ENCODE measurements around the gene CCDC178. TPM values are rescaled to one million over a fixed set of nuclear protein-coding genes. Genes with fewer than 3 reads are reported as not detected.

The CCDC178 gene
- total RNA-seq, 1 experiment from 2014 or later, result not detected

DNA sequence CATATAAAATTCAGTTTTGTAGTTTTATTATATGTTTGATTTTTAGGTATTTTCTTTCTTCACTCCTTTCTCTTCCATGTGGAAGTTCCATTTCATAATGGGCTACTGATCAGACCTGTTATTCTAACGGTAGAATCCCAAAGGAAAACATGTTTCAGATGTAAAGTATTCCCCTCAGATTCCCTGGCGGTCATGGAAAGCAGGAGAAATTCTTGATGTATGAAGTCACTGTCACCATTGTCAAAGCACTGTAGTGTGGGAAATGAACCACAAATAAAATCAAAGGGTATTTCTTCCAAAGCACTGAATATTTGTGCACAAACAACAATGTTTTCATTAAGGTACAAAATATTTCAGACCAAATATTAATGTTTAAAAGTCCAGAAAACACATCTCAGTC lies 430.4 kb downstream of the CCDC178 start:
- intact Hi-C loops (cut with micrococcal nuclease), result no loop called here
- H2AFZ ChIP-seq (ENCODE audit: low read depth, low read length, poor library complexity, severe bottlenecking), result no peak overlapping the region
- H3K9ac ChIP-seq (ENCODE audit: low read length), result no peak overlapping the region
- no peaks in the 10 kb centered on the region for H3K27me3 ChIP-seq (ENCODE audit: insufficient read depth, low read length)
- H3K9me2 ChIP-seq (ENCODE audit: insufficient read depth), result no peaks in the 10 kb centered on the region
- BruUV-seq (replicated peaks), result no TSS peak
- ChIA-PET CTCF (no interaction called here), POLR2A (no interaction called here), RAD21 (ENCODE audit: low non-redundant PET in 1 of 2, low total read pairs in 2 of 2, uncharacterized antibody in 2 of 2, unreplicated experiment in 2 of 2) (no interaction called here)
- H3K4me3 ChIP-seq (replicated peaks in 1 of 2; ENCODE audit: low read depth in 1 of 2, low read length in 2 of 2), result no peak overlapping the region
- TF ChIP-seq FOSL1 (IDR thresholded peaks at IDR 0.05; ENCODE audit: low read depth) (no peak), ZNF274 (IDR thresholded peaks at IDR 0.05; ENCODE audit: low read depth, low read length) (no peak), SIN3A (IDR thresholded peaks at IDR 0.05; ENCODE audit: low read depth) (no peak), SP1 (IDR thresholded peaks at IDR 0.05; ENCODE audit: low read depth) (no peak)
- TF ChIP-seq, protein P1, sequence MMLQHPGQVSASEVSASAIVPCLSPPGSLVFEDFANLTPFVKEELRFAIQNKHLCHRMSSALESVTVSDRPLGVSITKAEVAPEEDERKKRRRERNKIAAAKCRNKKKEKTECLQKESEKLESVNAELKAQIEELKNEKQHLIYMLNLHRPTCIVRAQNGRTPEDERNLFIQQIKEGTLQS (IDR thresholded peaks at IDR 0.05), result no peak
- H3K4me1 ChIP-seq (ENCODE audit: control insufficient read depth in 1 of 2, insufficient read depth in 2 of 2, low read length in 2 of 2), result no peaks in the 10 kb centered on the region
- ATAC-seq (no peak), DNase-seq (ENCODE audit: low read depth, low spot score) (no peak)
- no peaks in the 10 kb centered on the region for H3K36me3 ChIP-seq (ENCODE audit: control insufficient read depth in 1 of 2, insufficient read depth in 2 of 2, low read length in 2 of 2)
- H3K79me2 ChIP-seq (ENCODE audit: insufficient read depth, low read length), result no peaks in the 10 kb centered on the region
- H3K4me2 ChIP-seq (ENCODE audit: low read length), result no peak overlapping the region
- H3K27ac ChIP-seq (ENCODE audit: low read depth, low read length), result no peak overlapping the region
- no peaks in the 10 kb centered on the region for H4K20me1 ChIP-seq (ENCODE audit: insufficient read depth)
- peaks cover 0 to 9% of the 10 kb centered on the region in 2 experiments; a peak in 1 of 4 replicates for H3K9me3 ChIP-seq (ENCODE audit: control insufficient read depth in 1 of 2, insufficient read depth in 1 of 2, low read depth in 1 of 2, low read length in 2 of 2)

DNA sequence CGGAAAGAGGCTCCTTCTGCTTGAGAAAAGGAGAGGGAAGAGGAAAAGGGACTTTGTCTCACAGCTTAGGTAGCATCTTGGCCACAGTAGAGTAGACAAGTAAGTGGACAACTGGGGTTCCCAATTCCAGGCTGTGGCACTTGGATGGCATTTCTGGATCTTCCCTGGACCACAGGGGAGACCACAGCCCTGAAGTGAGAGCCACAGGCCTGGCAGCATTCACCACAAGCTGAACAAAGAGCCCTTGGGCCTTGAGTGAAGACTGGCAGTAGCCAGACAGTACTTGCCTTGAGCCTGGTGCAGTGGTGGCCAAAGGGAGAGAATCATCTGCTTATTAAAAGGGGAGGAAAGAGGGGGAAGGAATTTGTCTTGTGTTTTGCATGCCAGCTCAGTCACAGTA lies 441.6 kb downstream of the CCDC178 start:
- Histone ChIP-seq H3K4me2 (ENCODE audit: low read length) (no peak overlapping the region), H3K36me3 (ENCODE audit: control insufficient read depth in 1 of 2, insufficient read depth in 2 of 2, low read length in 2 of 2) (no peaks in the 10 kb centered on the region), H3K9ac (ENCODE audit: low read length) (no peak overlapping the region), H3K79me2 (ENCODE audit: insufficient read depth, low read length) (no peaks in the 10 kb centered on the region), H3K9me2 (ENCODE audit: insufficient read depth) (no peaks in the 10 kb centered on the region), H3K27me3 (ENCODE audit: insufficient read depth, low read length) (no peaks in the 10 kb centered on the region), H3K9me3 (ENCODE audit: control insufficient read depth in 1 of 2, insufficient read depth in 1 of 2, low read depth in 1 of 2, low read length in 2 of 2) (peaks cover 0 to 8% of the 10 kb centered on the region in 2 experiments; a peak in 1 of 4 replicates), H4K20me1 (ENCODE audit: insufficient read depth) (no peaks in the 10 kb centered on the region), H3K4me1 (ENCODE audit: control insufficient read depth in 1 of 2, insufficient read depth in 2 of 2, low read length in 2 of 2) (no peaks in the 10 kb centered on the region), H2AFZ (ENCODE audit: low read depth, low read length, poor library complexity, severe bottlenecking) (no peak overlapping the region), H3K4me3 (replicated peaks in 1 of 2; ENCODE audit: low read depth in 1 of 2, low read length in 2 of 2) (no peak overlapping the region), H3K27ac (ENCODE audit: low read depth, low read length) (no peak overlapping the region)
- intact Hi-C loops (cut with micrococcal nuclease), result no loop called here
- DNase-seq (ENCODE audit: low read depth, low spot score) (no peak), ATAC-seq (no peak)
- no TSS peak for BruUV-seq (replicated peaks)
- ChIA-PET RAD21 (ENCODE audit: low non-redundant PET in 1 of 2, low total read pairs in 2 of 2, uncharacterized antibody in 2 of 2, unreplicated experiment in 2 of 2) (no interaction called here), CTCF (no interaction called here), POLR2A (no interaction called here)
- TF ChIP-seq EZH2phosphoT487 (IDR thresholded peaks at IDR 0.05; ENCODE audit: borderline replicate concordance) (no peak), CBX3 (IDR thresholded peaks at IDR 0.05; ENCODE audit: low read depth) (no peak), SP1 (IDR thresholded peaks at IDR 0.05; ENCODE audit: low read depth) (no peak), MAX (IDR thresholded peaks at IDR 0.05) (no peak), ZFX (IDR thresholded peaks at IDR 0.05) (no peak)
- TF ChIP-seq, protein P2, sequence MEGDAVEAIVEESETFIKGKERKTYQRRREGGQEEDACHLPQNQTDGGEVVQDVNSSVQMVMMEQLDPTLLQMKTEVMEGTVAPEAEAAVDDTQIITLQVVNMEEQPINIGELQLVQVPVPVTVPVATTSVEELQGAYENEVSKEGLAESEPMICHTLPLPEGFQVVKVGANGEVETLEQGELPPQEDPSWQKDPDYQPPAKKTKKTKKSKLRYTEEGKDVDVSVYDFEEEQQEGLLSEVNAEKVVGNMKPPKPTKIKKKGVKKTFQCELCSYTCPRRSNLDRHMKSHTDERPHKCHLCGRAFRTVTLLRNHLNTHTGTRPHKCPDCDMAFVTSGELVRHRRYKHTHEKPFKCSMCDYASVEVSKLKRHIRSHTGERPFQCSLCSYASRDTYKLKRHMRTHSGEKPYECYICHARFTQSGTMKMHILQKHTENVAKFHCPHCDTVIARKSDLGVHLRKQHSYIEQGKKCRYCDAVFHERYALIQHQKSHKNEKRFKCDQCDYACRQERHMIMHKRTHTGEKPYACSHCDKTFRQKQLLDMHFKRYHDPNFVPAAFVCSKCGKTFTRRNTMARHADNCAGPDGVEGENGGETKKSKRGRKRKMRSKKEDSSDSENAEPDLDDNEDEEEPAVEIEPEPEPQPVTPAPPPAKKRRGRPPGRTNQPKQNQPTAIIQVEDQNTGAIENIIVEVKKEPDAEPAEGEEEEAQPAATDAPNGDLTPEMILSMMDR (IDR thresholded peaks at IDR 0.05 in 2 of 3, conservative IDR thresholded peaks at IDR 0.05 in 1 of 3; ENCODE audit: borderline replicate concordance in 1 of 3, insufficient read depth in 1 of 3, low read depth in 2 of 3, low read length in 2 of 3), result no peak
- TF ChIP-seq, protein P3, sequence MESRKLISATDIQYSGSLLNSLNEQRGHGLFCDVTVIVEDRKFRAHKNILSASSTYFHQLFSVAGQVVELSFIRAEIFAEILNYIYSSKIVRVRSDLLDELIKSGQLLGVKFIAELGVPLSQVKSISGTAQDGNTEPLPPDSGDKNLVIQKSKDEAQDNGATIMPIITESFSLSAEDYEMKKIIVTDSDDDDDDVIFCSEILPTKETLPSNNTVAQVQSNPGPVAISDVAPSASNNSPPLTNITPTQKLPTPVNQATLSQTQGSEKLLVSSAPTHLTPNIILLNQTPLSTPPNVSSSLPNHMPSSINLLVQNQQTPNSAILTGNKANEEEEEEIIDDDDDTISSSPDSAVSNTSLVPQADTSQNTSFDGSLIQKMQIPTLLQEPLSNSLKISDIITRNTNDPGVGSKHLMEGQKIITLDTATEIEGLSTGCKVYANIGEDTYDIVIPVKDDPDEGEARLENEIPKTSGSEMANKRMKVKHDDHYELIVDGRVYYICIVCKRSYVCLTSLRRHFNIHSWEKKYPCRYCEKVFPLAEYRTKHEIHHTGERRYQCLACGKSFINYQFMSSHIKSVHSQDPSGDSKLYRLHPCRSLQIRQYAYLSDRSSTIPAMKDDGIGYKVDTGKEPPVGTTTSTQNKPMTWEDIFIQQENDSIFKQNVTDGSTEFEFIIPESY (IDR thresholded peaks at IDR 0.05; ENCODE audit: extremely low read depth, insufficient replicate concordance, low read length), result no peak

Data from HCT116 (cell line).